Uterus (tissue), 4 donors: ENCODE measurements around the gene ARID5B. TPM values are rescaled to one million over a fixed set of nuclear protein-coding genes. Genes with fewer than 3 reads are reported as not detected.

Experiments
- DNase-seq, 2 donors: peaks; one replicate each; pipeline ENCODE4 v3.0.0-alpha.2; 2019 to 2020
- H3K27ac ChIP-seq, 2 donors: fragments of 200-600 bp; sonication (generic); 1 replicate in 1 of 2; 2 replicates in 1 of 2; pipeline ENCODE4 v1.5.1; 2016 to 2018
- H3K27me3 ChIP-seq, 2 donors: fragments of 200-600 bp; sonication (generic); one replicate each; pipeline ENCODE4 v1.5.1; 2018 to 2019; ENCODE audit warnings: control low read depth in 1 of 2
- H3K36me3 ChIP-seq, 2 donors: fragments of 200-600 bp; sonication (generic); one replicate each; pipeline ENCODE4 v1.5.1; 2019; ENCODE audit warnings: control low read depth in 1 of 2
- H3K4me1 ChIP-seq, 2 donors: fragments of 200-600 bp; sonication (generic); one replicate each; pipeline ENCODE4 v1.5.1; 2018 to 2019; ENCODE audit warnings: control low read depth in 1 of 2
- H3K4me3 ChIP-seq, 2 donors: fragments of 200-600 bp; sonication (generic); 1 replicate in 1 of 2; 2 replicates in 1 of 2; pipeline ENCODE4 v1.5.1; 2018 to 2019; ENCODE audit warnings: mild to moderate bottlenecking in 1 of 2
- H3K9me3 ChIP-seq, 2 donors: fragments of 200-600 bp; sonication (generic); one replicate each; pipeline ENCODE4 v1.5.1; 2019; ENCODE audit warnings: control low read depth in 1 of 2
- POLR2A ChIP-seq, 2 donors: fragments of 450-650 bp; IDR thresholded peaks; one replicate each; pipeline ENCODE4 v1.6.1; 2016; ENCODE audit warnings: antibody characterized with exemption in 2 of 2, mild to moderate bottlenecking in 1 of 2, moderate library complexity in 1 of 2
- intact Hi-C: fragments of 100-400 bp; cut with DNase I; formaldehyde crosslinking; loops from one replicate; pipeline ENCODE4 v1.15.1; 2023; ENCODE audit warnings: low total_unique reads
- total RNA-seq, 4 donors: library from RNA; depleted of rRNA in 3 of 4; stranded (reverse); fragments of >200 nt in 3 of 4; gene quantifications; one replicate each; pipeline versions ENCODE4 v1.1.0 to v1.2.4, GENCODE V29; 2014 to 2023
- TF ChIP-seq, protein P1 (sequence below), 4 experiments: fragments of 200-600 bp in 2 of 4; fragments of 450-650 bp in 2 of 4; sonication (generic) in 2 of 4; IDR thresholded peaks; one replicate each; pipeline ENCODE4 v1.5.1; 2016 to 2019; ENCODE audit warnings: antibody characterized with exemption in 4 of 4, mild to moderate bottlenecking in 2 of 4, moderate library complexity in 1 of 4
- donor health status: DM: yes; HTN: yes; CAD: no.

The ARID5B gene
- total RNA-seq, 4 donors from 2014 or later: 38.7 to 64.1 (median 56.6) TPM

DNA sequence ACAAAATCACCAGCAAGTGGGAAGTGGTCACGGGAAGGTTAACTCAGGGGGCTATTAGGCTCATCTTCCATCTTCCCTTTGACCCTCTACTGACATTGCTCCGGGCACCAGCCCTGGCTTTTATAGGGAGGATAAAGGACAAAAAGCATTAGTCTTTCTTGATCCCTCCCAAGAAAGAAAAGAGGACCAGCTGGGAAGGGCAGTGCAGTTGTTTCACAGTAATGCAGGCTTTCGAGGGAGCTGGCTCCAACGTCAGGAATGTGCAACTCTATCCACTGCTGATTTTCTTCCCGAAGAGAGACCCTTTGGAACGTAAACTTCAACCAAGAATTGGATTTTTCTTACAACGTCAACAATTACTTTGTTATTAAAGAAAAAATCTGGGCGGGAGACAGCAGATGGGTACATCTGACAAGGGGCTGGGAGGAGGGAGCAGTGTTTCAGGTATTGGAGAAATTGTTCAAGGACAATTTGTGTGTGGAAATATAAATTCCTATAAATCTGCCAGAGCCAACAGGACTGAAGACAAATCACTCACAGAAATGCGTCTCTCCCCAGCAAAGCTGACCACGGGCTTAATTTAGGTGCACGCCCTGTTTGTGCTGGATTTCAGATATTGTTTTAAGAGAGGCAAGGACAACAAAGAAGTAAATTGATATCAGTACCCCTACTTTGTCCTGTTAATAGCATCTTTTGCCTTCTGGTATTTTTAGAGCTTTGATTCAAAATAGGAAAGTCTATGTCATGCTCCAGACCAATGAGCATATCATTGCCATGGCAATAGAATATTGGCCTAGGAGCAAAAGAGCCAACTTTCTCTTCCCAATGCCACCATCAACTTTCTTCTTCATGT lies 23.4 kb upstream of the ARID5B start:
- TF ChIP-seq, protein P1, sequence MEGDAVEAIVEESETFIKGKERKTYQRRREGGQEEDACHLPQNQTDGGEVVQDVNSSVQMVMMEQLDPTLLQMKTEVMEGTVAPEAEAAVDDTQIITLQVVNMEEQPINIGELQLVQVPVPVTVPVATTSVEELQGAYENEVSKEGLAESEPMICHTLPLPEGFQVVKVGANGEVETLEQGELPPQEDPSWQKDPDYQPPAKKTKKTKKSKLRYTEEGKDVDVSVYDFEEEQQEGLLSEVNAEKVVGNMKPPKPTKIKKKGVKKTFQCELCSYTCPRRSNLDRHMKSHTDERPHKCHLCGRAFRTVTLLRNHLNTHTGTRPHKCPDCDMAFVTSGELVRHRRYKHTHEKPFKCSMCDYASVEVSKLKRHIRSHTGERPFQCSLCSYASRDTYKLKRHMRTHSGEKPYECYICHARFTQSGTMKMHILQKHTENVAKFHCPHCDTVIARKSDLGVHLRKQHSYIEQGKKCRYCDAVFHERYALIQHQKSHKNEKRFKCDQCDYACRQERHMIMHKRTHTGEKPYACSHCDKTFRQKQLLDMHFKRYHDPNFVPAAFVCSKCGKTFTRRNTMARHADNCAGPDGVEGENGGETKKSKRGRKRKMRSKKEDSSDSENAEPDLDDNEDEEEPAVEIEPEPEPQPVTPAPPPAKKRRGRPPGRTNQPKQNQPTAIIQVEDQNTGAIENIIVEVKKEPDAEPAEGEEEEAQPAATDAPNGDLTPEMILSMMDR (IDR thresholded peaks at IDR 0.05): no peak
- no peak for TF ChIP-seq POLR2A (IDR thresholded peaks at IDR 0.05)
- Histone ChIP-seq H3K9me3 (no peaks in the 10 kb centered on the region), H3K27ac (no peak overlapping the region), H3K36me3 (no peaks in the 10 kb centered on the region), H3K4me1 (no peaks in the 10 kb centered on the region), H3K27me3 (no peaks in the 10 kb centered on the region), H3K4me3 (no peak overlapping the region)
- DNase-seq: no peak
- intact Hi-C loops: no loop called here

DNA sequence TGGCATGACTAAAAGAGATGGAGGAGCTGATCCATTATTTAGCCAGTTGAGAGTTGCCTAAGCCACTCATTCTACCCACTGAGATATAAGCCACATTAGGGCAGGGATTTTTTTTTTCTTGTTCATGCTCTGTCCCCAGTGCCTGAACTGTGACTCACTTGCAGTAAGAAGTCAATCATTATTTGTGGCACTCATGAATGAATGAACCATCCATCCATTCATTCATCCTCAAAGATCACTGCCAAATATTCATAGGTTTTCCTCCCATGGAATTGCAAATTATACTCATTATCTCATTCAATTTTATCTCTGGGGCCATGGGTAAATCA lies 22.8 kb upstream of the ARID5B start:
- TF ChIP-seq, protein P1 (IDR thresholded peaks at IDR 0.05): no peak
- no peak for TF ChIP-seq POLR2A (IDR thresholded peaks at IDR 0.05)
- no peak overlapping the region for H3K4me3 ChIP-seq
- DNase-seq: no peak
- H3K36me3 ChIP-seq: no peaks in the 10 kb centered on the region
- H3K27ac ChIP-seq: no peak overlapping the region
- intact Hi-C loops: no loop called here
- H3K27me3 ChIP-seq: no peaks in the 10 kb centered on the region
- H3K9me3 ChIP-seq: no peaks in the 10 kb centered on the region
- H3K4me1 ChIP-seq: no peaks in the 10 kb centered on the region

- no peaks in the 10 kb centered on the region for H3K36me3 ChIP-seq
- H3K27ac ChIP-seq: no peak overlapping the region
- no peaks in the 10 kb centered on the region for H3K27me3 ChIP-seq
- TF ChIP-seq, protein P1 (IDR thresholded peaks at IDR 0.05): no peak
- TF ChIP-seq POLR2A (IDR thresholded peaks at IDR 0.05): no peak
- no peak overlapping the region for H3K4me3 ChIP-seq
- H3K9me3 ChIP-seq: no peaks in the 10 kb centered on the region
- no peaks in the 10 kb centered on the region for H3K4me1 ChIP-seq
- intact Hi-C loops: no loop called here
- no peak for DNase-seq
Measured at GRCh38 chr10:61882621-61883370, 18.7 kb upstream of the ARID5B start.

GRCh38 chr10:61883371-61884025 lies 18.0 kb upstream of the ARID5B start:
- no peaks in the 10 kb centered on the region for H3K27me3 ChIP-seq
- no peak for TF ChIP-seq POLR2A (IDR thresholded peaks at IDR 0.05)
- TF ChIP-seq, protein P1 (IDR thresholded peaks at IDR 0.05): no peak
- intact Hi-C loops: no loop called here
- H3K4me3 ChIP-seq: no peak overlapping the region
- no peak overlapping the region for H3K27ac ChIP-seq
- no peaks in the 10 kb centered on the region for H3K36me3 ChIP-seq
- no peaks in the 10 kb centered on the region for H3K4me1 ChIP-seq
- DNase-seq: no peak
- H3K9me3 ChIP-seq: no peaks in the 10 kb centered on the region

DNA sequence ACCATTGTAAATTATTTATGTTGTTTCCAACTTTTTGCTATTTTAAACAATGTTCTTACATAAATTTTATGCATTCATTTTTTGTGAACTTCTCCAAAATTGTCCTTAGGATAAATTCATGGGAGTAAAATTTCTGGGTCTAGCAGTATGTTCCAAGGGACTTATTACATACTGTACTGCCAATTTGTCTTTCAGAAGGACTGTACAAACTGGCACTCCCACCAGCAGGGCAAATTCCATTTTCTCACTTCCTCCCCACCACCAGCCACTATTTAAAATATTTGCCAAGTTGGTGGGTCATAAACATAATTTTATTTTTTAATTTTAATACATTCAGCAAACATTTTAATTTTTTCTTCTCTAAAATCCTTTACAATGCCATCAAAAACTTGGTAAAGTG lies 13.7 kb upstream of the ARID5B start:
- intact Hi-C loops: no loop called here
- H3K36me3 ChIP-seq: no peaks in the 10 kb centered on the region
- TF ChIP-seq, protein P1 (IDR thresholded peaks at IDR 0.05): no peak
- TF ChIP-seq POLR2A (IDR thresholded peaks at IDR 0.05): no peak
- no peaks in the 10 kb centered on the region for H3K4me1 ChIP-seq
- no peak overlapping the region for H3K4me3 ChIP-seq
- no peak for DNase-seq
- H3K27me3 ChIP-seq: no peaks in the 10 kb centered on the region
- no peaks in the 10 kb centered on the region for H3K9me3 ChIP-seq
- no peak overlapping the region for H3K27ac ChIP-seq
